ENCODE results near the gene MAN1C1. TPM values are rescaled to one million over a fixed set of nuclear protein-coding genes. Genes with fewer than 3 reads are reported as not detected.

The MAN1C1 gene
- total and polyA plus RNA-seq, 9 of the 15 experiments (the other 6 are each of a cell fraction or from before 2014, with no cell fraction given): 0.04 to 0.44 (median 0.10) TPM; not detected in 3

GRCh38 chr1:25832336-25833037, 215.9 kb downstream of the MAN1C1 start:
- FAIRE-seq (no peak), ATAC-seq (peak; percentile 15; the same call in 2 of the 3 replicates), DNase-seq (ENCODE audit: extremely low read depth in 1 of 4, low spot score in 3 of 4) (no peak)
- 0 out of 2 replicates have a peak overlapping the region, but pooled peaks have one; percentile 5 for H3K4me2 ChIP-seq (ENCODE audit: insufficient read depth, low read length)
- no peaks in the 10 kb centered on the region for H3K9me1 ChIP-seq (ENCODE audit: control insufficient read depth, insufficient read depth, low read length)
- intact Hi-C loops (cut with micrococcal nuclease): no loop called here
- no peaks in the 10 kb centered on the region for H3K27me3 ChIP-seq (ENCODE audit: control insufficient read depth in 2 of 2, insufficient read depth in 2 of 2, low read length in 2 of 2)
- peaks cover 12% of the 10 kb centered on the region; the same call in 1 of the 2 replicates for H4K20me1 ChIP-seq (replicated peaks; ENCODE audit: control insufficient read depth, insufficient read depth, low read length)
- TF ChIP-seq PKNOX1 (IDR thresholded peaks at IDR 0.05): peak; percentile 77
- TF ChIP-seq KLF13 (tag; IDR thresholded peaks at IDR 0.05; ENCODE audit: borderline replicate concordance, low read depth): no peak
- no peak for TF ChIP-seq RERE (CRISPR knock-in tag; IDR thresholded peaks at IDR 0.05; ENCODE audit: borderline replicate concordance)
- TF ChIP-seq ILF3 (IDR thresholded peaks at IDR 0.05; ENCODE audit: borderline replicate concordance): no peak
- no peak for TF ChIP-seq NCOA1 (IDR thresholded peaks at IDR 0.05; ENCODE audit: low read depth)
- no peak for TF ChIP-seq HMGN3 (IDR thresholded peaks at IDR 0.05; ENCODE audit: borderline replicate concordance, extremely low read depth, insufficient read length, low read depth, low read length)
- H3K79me2 ChIP-seq (ENCODE audit: control insufficient read depth, insufficient read depth, low read length): peaks cover 48% of the 10 kb centered on the region
- TSS peak; percentile 40 for BruUV-seq (replicated peaks)
- in situ Hi-C loops (cut with MboI): no loop called here
- peak overlapping the region; percentile 31; the same call in 1 of the 3 replicates for H3K27ac ChIP-seq (ENCODE audit: extremely low read depth, low read depth, low read length)
- H2AFZ ChIP-seq (ENCODE audit: low read depth, low read length): no peak overlapping the region
- no peaks in the 10 kb centered on the region for H3K9me3 ChIP-seq (replicated peaks; ENCODE audit: control insufficient read depth, insufficient read depth, low read depth, low read length)
- H3K4me3 ChIP-seq: no peak overlapping the region
- H3K4me1 ChIP-seq (replicated peaks in 1 of 2; ENCODE audit: control insufficient read depth in 2 of 2, insufficient read depth in 2 of 2, low read length in 2 of 2): peaks cover 10 to 25% of the 10 kb centered on the region in 2 experiments; a peak in 4 of 5 replicates
- H3K36me3 ChIP-seq (ENCODE audit: control insufficient read depth, insufficient read depth, low read length): peaks cover 99% of the 10 kb centered on the region
- WGBS (ENCODE audit: insufficient coverage, low coverage, missing lambda C conversion rate): 48% methylated on average over 6 of the region's 6 CpGs
- POLR2A ChIA-PET: interaction anchor here (0.6 to 11.2 kb wide), 10 partner anchors 11 to 626 kb away, joined by 3 to 108 read pairs (median 4); partner anchors contain the start of genes MTFR1L and PAQR7
- CTCF ChIA-PET (ENCODE audit: low intra/inter-chr PET ratio): no interaction called here
- H3K9ac ChIP-seq (ENCODE audit: insufficient read depth in 1 of 2, low read depth in 2 of 2, low read length in 2 of 2): peak overlapping the region in 1 of 2 experiments; percentile 15; a peak in 1 of 4 replicates
